GM21576 (cell line): ENCODE results near the gene ANXA1.
A peak's percentile ranks its signal among the peaks of the same experiment; 100 is the strongest.
"Not testable (repeated sequence)": the region's sequence is repeated elsewhere in the genome, so short reads cannot be mapped to it uniquely, and the experiment has no call there.

Experiments
- ATAC-seq: cut with Tn5 transposase; IDR thresholded peaks from one replicate; pipeline ENCODE4 v1.9.1; 2021; ENCODE audit warnings: mild to moderate bottlenecking, moderate library complexity; ENCODE audit not compliant: unreplicated experiment

The ANXA1 gene, protein sequence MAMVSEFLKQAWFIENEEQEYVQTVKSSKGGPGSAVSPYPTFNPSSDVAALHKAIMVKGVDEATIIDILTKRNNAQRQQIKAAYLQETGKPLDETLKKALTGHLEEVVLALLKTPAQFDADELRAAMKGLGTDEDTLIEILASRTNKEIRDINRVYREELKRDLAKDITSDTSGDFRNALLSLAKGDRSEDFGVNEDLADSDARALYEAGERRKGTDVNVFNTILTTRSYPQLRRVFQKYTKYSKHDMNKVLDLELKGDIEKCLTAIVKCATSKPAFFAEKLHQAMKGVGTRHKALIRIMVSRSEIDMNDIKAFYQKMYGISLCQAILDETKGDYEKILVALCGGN

DNA sequence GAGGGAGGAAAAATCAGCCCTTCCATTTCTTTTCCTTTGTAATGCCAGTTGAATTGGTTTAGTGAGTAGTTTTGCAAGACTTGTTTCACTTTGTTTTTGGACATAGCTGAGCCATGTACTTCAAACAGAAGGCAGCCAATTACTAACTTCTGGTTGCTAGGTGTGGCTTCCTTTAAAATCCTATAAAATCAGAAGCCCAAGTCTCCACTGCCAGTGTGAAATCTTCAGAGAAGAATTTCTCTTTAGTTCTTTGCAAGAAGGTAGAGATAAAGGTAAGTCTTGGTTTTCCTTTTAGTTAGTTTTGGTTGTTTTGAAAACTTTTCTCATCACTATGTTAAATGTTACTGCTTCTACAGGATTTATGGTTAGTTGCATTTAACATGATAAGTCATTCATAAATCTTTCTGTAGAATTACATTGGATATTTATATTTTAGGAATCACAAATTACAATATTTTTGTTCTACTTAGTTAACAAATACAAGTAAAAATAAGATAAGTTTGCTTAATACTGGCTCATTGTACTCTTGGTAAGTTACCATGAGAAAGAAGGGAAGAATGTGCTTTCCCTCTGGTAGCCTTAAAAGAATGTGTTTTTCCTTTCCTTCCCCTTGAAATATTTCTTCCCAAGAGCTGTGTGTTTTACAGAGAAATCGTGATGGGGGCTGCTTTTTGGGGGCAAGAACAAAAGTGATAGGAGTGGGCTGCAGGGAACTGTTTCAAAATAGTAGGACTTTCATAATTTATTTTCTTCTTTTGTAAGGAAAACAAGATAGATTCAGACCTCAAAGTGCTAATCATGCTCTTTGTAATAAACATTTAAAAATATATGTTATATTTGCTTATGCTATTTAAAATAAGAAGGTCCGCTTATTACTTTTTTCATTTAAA is at the start of gene ANXA1:
ANXA1 (plus strand) TSS at position 213 of the 890 bp plus-strand sequence. CDS start 6,671 bp downstream, outside the sequence.
- ATAC-seq = no peak

DNA sequence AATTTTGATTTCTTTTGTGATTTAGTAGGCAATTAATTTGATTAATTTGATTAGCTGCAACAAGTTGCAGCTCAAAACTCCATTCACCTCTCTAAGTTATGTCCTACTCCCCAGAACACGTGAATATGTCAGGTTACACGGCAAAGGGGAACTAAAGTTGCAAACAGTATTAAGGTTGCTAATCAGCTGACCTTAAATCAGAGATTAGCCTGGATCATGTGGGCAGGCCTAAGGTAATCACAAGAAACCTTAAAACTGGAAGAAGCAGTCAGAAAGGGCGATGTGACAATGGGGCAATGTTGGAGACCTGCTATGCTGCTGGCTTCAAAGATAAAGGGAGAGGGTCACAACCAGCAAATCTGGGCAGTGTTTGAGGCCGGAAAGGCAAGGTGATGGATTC is 47.3 kb upstream of the ANXA1 start:
- no peak for ATAC-seq

DNA sequence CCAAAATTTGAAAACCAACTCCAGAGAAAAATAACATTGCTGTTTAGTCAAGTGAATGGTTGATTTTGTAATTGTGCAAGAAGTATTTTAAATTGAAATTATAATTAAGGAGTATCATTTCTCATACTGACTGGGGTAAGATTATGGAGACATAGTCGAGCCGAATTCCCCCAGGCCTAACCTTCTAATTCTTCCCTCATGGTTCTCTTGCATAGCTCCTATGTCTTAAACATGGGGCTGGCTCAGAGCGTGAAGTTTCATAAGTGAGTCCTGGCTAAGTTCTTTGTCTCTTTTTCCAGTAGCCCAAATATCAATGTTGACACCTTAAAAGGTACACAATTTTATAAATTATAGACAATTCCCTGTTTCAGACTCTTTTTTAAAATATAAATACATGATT is 46.7 kb upstream of the ANXA1 start:
- no peak for ATAC-seq

DNA sequence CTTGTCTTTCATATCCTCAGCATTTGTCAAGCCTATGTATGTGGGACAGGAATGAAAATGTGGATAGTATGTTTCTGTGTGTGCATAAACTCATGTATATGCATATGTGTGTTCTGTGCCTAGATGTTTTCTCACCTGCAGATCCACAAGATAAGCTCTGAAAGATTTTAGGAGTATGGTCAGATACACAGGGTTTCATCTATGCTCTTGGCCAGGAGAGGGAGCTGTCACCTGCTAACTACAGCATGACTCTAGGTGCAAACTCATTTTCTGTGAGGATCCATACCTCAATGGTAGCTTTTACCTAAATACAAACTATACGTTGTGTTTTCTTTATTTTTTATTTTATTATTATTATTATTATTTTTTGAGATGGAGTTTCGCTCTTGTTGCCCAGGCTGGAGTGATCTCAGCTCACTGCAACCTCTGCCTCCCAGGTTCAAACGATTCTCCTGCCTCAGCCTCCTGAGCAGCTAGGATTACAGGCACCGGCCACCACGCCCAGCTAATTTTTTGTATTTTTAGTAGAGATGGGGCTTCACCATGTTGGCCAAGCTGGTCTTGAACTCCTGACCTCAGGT is 44.1 kb upstream of the ANXA1 start:
- not testable (repeated sequence) for ATAC-seq

DNA sequence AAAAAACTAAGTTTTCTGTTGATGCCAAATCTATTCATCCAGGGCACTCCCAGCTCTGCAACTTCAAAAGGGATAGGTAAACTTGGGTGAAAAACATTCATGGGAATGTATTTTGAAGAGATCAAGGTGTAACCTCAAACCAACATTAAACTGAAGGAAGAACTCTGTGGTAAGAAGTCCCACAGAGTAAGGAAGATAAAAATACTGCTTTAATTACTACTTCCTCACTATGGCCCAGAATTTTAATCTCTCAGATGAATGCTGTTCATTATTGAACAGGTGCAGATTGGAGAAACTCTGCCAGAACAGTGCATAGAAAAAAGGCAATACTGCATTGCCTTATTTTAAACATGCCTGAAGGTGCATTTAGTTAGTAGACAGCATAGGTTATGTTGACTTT is 37.6 kb upstream of the ANXA1 start:
- no peak for ATAC-seq

DNA sequence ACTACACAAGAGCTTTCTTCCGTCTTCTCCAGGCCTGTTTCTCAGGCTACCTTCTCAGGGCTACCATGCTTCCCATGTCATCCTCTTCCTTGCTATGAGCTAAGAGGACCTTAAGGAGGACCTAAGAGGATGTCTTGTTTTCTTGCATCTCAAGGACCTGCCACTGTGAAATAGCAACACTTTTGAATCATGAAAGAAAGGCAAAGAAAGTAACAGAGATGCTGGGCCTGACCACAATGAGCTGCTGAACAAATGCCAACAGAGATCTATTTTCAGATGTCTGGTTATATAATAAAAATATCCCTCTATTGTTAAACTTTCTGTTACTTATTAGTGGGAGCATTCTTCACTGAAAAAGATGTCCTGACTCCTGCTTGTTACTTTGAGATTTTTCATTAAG is 36.7 kb upstream of the ANXA1 start:
- ATAC-seq = no peak

DNA sequence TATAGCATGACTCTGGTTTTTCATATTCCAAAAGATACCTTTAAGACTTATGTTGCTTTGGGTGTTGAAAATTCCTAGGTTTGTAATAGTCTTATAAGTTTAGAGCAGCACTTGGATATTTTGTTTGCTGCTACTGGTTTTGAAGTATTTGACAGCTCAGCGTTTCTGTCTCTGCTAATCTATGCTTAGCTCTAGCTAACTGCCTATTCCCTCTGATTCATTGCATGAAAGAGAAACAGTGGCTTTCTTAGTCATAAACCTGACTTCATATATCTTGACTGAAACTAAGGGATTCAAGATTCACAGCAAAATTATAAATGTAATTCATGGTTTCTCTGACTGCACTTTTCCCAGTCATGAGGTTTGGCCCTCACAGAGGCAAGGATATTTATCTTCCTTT is 35.6 kb upstream of the ANXA1 start:
- no peak for ATAC-seq

DNA sequence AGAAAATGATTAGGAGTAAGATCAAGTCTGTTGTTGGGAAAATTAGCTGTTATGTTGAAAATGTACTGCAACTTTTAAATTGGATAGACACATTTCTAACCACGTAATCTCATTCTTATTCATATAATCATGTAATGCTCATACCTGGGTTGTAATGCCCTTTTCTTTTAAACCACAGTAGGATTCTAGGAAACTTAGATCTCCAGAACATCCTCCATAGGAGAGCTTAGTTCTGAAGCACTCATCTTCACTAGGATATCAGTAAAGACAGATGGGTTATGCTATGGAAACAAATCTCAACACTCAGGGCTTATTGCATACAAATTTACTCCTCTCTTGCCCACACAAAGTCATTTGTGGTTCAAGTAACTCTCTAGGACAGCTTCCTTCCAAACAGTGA is 34.8 kb upstream of the ANXA1 start:
- ATAC-seq = no peak

DNA sequence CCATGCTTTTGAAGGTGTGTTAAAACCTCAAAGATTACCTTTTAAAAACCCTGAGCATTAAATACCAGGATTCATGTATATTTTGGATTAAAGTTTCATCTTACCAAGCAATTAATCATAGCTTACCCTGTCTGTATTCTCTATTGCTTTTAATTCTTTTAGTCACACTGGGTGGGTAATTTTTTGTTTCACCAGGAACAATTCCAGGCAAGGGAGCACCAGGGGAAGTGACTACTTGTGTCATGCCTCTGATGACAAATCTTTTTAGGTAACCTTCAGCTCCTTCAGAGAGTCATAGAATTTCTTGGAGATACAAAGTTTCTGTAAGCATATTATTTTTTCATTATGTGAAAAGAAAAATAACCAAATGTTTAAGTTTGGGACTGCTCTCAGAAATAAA is 33.4 kb upstream of the ANXA1 start:
- ATAC-seq = no peak

DNA sequence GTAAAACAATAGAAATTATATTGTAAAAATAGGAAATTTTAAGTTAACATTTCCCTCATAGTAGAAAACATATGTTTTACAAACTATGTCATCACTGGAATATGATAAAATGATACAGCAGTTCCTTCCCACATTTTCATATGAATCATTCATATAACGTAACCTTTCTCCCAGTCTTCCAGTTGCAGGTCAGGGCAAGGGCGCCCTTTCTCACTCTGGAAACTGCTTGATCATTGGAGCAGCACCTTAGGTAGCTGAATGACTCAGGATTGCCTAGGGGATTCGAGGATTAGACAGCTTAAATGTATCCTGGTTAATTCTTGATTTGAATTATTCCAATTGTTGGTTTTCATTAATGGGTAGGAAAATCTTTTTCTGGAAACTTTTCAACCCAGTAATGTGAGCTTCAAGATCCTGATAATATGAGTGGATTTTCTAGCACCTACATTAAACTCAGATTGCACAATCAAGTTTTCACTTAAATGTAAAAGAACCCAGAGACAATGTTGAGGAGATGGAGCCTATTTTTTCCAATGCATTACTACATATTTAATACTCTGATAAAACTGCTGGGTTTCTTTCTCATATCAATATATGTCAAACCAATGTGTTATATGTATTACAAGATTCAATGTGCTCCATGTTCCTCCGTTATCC is 32.6 kb upstream of the ANXA1 start:
- no peak for ATAC-seq

DNA sequence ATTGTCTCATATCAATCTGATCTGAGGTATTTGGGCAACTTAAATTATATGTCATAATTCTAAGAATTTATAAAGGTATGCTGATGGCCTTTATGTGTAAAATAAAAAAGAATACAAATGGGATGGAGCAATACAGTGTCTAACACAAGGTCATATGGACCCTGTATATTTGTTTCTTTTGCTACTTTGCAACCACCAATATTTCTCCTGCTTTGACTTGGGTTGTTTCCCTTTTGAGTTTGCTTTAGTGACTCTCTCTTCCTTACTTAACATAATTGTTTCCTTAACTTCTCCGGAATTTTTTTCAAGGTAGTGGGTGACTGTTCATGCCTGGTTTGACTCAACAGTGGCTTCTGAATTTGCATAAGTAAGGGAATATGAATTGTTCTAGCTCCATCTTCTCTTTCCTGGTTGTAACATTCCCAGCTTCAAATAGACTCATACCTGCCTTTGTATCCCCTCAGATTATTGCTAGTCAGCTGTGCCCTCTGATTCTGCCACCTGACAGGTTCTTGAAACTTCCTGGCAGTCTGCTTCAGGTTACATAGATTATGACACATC is 30.2 kb upstream of the ANXA1 start:
- no peak for ATAC-seq

DNA sequence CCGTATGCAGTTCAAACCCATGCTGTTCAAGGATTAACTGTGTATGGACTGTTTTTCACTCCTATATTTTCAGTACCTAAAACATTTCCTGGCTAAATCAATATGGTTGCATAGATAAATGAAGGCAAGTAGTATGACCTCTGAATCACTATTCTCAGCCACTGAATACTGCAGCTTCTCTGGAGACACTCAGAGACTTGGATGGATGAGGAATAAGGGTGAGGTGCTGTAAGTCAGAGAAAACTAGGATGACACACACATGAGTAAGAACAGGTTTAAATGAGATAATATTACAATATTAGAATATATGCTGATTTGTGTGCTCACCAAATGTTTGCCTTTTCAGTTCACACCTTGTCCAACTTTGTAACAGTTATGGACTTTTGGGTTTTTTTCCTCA is 26.0 kb upstream of the ANXA1 start:
- ATAC-seq = no peak

DNA sequence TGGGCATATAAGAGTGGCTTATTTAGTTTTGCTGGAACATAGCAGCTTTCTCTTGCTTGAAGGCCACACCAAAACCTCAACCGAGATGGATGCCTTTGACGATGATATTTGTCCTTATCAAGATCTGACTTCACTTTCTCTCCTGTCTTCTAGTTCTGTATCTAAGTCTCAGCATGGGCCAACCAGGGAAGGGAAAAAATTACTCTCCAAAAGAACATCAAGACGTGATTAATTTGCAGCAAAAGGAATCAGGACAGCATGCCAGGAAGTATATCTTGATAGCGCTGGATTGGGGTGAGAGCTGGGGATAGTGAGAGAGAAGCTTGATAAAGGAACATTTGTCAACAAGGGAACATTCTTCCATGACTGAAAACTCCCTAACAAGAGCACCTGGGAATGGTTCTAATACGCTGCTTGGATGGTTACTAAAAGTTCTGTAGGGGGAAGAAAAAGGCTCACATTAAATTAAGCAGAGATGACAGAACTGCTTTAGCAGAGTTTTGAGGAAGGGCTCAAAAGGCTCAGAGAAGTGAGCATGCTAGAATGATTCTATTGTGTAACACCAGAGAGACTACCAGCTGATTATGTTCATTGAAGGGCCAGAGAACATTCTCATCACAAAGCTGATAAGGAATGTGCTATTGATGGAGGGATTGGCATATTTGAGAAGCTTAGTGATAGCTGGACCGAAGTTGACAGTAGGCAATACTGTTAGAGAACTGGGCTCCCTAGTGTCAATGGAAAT is 21.6 kb upstream of the ANXA1 start:
- no peak for ATAC-seq

DNA sequence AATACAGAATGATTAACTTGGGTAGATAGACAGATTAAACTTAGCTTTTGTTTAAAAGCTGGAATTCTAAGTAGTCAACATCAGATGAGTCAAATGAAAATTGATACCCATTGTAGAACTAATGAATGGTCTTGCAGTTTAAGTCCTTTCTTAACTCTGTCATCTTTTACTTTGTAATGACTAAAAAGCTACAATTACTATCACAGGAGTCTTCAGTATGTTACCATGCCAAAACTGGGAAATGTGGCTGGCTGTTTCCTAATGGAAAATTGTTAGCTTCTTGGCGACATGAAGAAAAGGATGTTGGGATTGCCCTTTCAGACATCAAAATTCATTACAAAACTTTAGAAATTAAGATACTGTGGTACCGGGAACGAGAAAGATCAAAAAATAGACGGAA is 20.2 kb upstream of the ANXA1 start:
- ATAC-seq = no peak

DNA sequence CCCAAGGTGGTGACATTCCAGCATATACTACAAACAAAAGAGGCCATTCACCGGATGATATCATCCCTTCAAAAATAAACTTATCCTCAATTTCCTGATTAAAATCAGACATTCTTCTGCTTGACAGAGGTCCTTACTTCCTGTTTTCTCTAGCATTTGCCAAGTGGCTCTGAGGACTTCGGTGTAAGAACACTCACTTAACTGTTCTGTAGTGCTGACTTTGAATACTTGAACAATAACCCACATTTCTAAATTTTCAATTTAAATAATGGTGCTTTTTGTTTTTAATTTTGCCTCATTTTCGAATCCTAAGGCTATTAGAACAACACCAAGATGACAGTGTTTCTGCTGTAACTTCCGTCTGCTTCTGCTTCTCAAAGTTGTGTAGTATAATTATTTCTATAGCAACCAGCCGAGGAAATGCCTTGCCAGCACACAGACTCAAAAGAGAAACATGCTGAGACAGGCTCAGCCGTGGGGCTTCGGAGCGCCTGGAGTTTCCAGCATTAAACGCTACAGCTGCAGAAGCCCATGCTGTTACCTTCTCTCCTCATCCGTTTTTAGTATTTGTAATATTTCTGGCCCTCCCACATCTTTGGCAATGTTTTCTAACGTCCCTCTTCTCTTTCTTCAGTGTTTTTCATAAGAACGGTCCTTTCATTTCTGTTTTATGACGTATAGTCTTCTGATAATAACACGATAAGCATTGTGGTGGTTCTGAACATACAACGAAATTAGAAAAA is 19.5 kb upstream of the ANXA1 start:
- peak; percentile 90 for ATAC-seq

DNA sequence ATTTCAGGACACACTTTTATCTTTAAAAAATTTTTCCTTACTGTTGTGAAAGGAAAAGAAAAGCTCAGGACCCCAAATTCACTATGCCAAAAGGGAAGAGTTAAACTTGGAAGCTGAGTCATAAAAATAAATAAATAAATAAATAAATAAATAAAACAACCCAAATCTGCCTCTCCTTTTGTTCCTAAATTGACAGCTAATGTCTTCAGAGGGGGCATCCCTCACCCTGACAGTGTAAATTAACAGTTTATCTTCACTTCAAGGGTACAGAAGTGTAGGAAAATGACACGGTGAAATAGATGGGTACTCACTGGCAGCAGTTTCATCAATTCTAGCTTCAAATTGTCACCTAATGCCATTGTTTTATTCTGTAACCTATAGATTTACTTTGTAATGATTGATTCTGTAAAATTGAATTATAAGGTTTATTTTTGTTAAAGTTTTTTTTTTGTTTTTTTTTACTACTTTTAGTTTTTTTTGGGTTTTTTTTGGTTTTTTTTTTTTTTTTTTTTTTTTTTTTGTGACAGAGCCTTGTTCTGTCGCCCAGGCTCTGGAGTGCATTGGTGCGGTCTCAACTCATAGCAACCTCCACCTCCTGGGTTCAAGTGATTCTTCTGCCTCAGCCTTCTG is 18.5 kb upstream of the ANXA1 start:
- no peak for ATAC-seq

DNA sequence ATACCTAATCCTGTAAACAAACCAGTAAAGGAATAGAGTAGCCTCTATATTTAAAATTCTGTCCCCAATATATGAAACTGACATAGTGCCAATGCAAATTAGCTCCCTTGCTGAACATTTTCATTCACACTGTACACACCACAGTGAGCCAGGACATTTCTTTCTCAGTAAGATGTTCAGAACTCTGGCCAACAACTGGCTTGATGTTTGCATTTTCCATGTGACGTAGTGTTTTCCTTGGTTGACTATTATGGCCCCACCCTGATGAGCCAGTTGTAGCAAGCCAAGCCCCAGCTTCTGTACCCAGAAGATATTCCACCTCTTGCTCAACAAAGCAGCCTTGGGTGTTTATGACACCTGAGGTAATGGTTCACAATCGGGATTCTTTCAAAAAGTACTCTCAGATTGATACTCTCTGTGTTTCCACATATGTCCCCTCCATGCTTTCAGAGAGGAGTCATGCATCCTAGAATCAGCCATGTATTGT is 17.7 kb upstream of the ANXA1 start:
- ATAC-seq = peak; percentile 48

DNA sequence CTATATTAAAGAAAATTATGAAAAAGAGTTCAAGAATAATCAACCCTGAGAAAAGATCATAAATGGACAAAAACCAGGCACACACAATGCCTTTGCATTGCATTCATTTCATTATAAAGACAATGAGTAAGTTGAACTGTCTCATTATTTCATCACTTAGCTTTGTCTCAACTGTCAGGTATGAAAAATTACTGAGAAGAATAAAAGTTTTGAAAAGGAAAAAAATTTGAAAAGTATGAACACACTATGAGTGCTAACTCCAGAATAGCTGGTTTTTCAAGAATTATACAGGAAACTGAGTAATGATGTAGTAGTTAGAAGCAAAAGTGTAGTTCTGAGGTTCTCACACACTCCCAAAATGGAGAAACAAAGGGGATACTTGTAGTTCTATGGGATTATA is 16.3 kb upstream of the ANXA1 start:
- ATAC-seq = no peak
